Measurements from ENCODE around the gene FARP2.

Gene FARP2

GRCh38 chr2:241485172-241485911 lies 129.3 kb downstream of the FARP2 start:
- no peak for DNase-seq (ENCODE audit: low read depth in 3 of 3)

GRCh38 chr2:241489088-241489487 lies 133.0 kb downstream of the FARP2 start:
- no peak for DNase-seq (ENCODE audit: low read depth in 3 of 3)

GRCh38 chr2:241489733-241490680 lies 133.9 kb downstream of the FARP2 start:
- no peak for DNase-seq (ENCODE audit: low read depth in 3 of 3)

GRCh38 chr2:241490825-241491506 lies 134.9 kb downstream of the FARP2 start:
- no peak for DNase-seq (ENCODE audit: low read depth in 3 of 3)

GRCh38 chr2:241491549-241492173 lies 135.6 kb downstream of the FARP2 start:
- no peak for DNase-seq (ENCODE audit: low read depth in 3 of 3)

GRCh38 chr2:241492174-241492565 lies 136.1 kb downstream of the FARP2 start:
- DNase-seq (ENCODE audit: low read depth in 3 of 3) = no peak

GRCh38 chr2:241493092-241493491 lies 137.0 kb downstream of the FARP2 start:
- no peak for DNase-seq (ENCODE audit: low read depth in 3 of 3)

GRCh38 chr2:241494311-241494908 lies 138.3 kb downstream of the FARP2 start:
- DNase-seq (ENCODE audit: low read depth in 3 of 3) = no peak

- DNase-seq (ENCODE audit: low read depth in 3 of 3) = no peak
Observed at GRCh38 chr2:241495172-241496002, 139.3 kb downstream of the FARP2 start.

- DNase-seq (ENCODE audit: low read depth in 3 of 3) = no peak
Observed at GRCh38 chr2:241496003-241496707, 140.1 kb downstream of the FARP2 start.

GRCh38 chr2:241496904-241497877 lies 141.1 kb downstream of the FARP2 start:
- no peak for DNase-seq (ENCODE audit: low read depth in 3 of 3)

- no peak for DNase-seq (ENCODE audit: low read depth in 3 of 3)
Observed at GRCh38 chr2:241498115-241499070, 142.3 kb downstream of the FARP2 start.

- no peak for DNase-seq (ENCODE audit: low read depth in 3 of 3)
Observed at GRCh38 chr2:241499146-241499965, 143.3 kb downstream of the FARP2 start.

- DNase-seq (ENCODE audit: low read depth in 3 of 3) = no peak
Observed at GRCh38 chr2:241500016-241500415, 143.9 kb downstream of the FARP2 start.

GRCh38 chr2:241500431-241500975 lies 144.4 kb downstream of the FARP2 start:
- no peak for DNase-seq (ENCODE audit: low read depth in 3 of 3)

- no peak for DNase-seq (ENCODE audit: low read depth in 3 of 3)
Observed at GRCh38 chr2:241501099-241501541, 145.0 kb downstream of the FARP2 start.

All from stimulated activated CD4-positive, alpha-beta T cell treated with anti-CD3 and anti-CD28 coated beads, TNF-alpha, amount 100 ng/mL, for 4 hours (primary cell).